OCI-LY1 (cell line): Measurements from ENCODE around the gene RBM24.

Experiments
- H2AFZ ChIP-seq: fragments of 200-600 bp; sonication (generic), shearing (Covaris generic); 2 replicates; pipeline ENCODE4 v1.6.0; 2014; ENCODE audit warnings: antibody characterized with exemption, mild to moderate bottlenecking, low read length
- H3F3A ChIP-seq: fragments of 200-600 bp; sonication (generic), shearing (Covaris generic); 2 replicates; pipeline ENCODE4 v1.6.0; 2014; ENCODE audit warnings: mild to moderate bottlenecking, antibody characterized with exemption, low read length, moderate library complexity; ENCODE audit not compliant: insufficient read depth
- H3K27ac ChIP-seq: fragments of 200-600 bp; sonication (generic); 2 replicates; pipeline ENCODE4 v1.5.1; 2014; ENCODE audit warnings: low read length, mixed run types, mild to moderate bottlenecking, low read depth; ENCODE audit not compliant: poor library complexity, severe bottlenecking
- H3K27me3 ChIP-seq: fragments of 200-600 bp; sonication (generic); 2 replicates; pipeline ENCODE4 v1.6.0; 2014; ENCODE audit warnings: antibody characterized with exemption, mild to moderate bottlenecking, low read length, moderate library complexity; ENCODE audit not compliant: insufficient read depth
- H3K36me3 ChIP-seq: fragments of 200-600 bp; sonication (generic); 2 replicates; pipeline ENCODE4 v1.6.1; 2014; ENCODE audit warnings: mild to moderate bottlenecking, antibody characterized with exemption, low read length, moderate library complexity, mixed read lengths; ENCODE audit not compliant: insufficient read depth
- H3K4me1 ChIP-seq: fragments of 200-600 bp; sonication (generic); 2 replicates; pipeline ENCODE4 v1.5.1; 2014; ENCODE audit warnings: mild to moderate bottlenecking, low read length, moderate library complexity; ENCODE audit not compliant: insufficient read depth, severe bottlenecking
- H3K4me2 ChIP-seq: fragments of 200-600 bp; sonication (generic), shearing (Covaris generic); 2 replicates; pipeline ENCODE4 v1.6.1; 2014; ENCODE audit warnings: low read length
- H3K4me3 ChIP-seq: fragments of 200-600 bp; sonication (generic); 2 replicates; pipeline ENCODE4 v1.5.1; 2014; ENCODE audit warnings: low read length, low read depth, mild to moderate bottlenecking, mixed read lengths; ENCODE audit not compliant: poor library complexity, severe bottlenecking
- H3K79me2 ChIP-seq: fragments of 200-600 bp; shearing (Covaris generic); 2 replicates; pipeline ENCODE4 v1.6.1; 2016; ENCODE audit warnings: mixed run types, low read length, mixed read lengths; ENCODE audit not compliant: insufficient read depth
- H3K9ac ChIP-seq: fragments of 200-600 bp; sonication (generic), shearing (Covaris generic); 2 replicates; pipeline ENCODE4 v1.6.1; 2014; ENCODE audit warnings: mild to moderate bottlenecking, low read length, mixed read lengths
- H3K9me2 ChIP-seq: fragments of 200-600 bp; sonication (generic), shearing (Covaris generic); 2 replicates; pipeline ENCODE4 v1.6.1; 2014; ENCODE audit warnings: low read depth, mild to moderate bottlenecking, low read length, mixed read lengths
- H3K9me3 ChIP-seq: fragments of 200-600 bp; shearing (Covaris generic); 2 replicates; pipeline ENCODE4 v1.6.1; 2014; ENCODE audit warnings: low read length, mixed read lengths
- H4K20me1 ChIP-seq: fragments of 200-600 bp; sonication (generic), shearing (Covaris generic); 2 replicates; pipeline ENCODE4 v1.6.0; 2016; ENCODE audit warnings: mild to moderate bottlenecking, low read length; ENCODE audit not compliant: insufficient read depth
- EZH2 ChIP-seq: fragments of 200-600 bp; sonication (generic), shearing (Covaris generic); IDR thresholded peaks from 2 replicates; pipeline ENCODE4 v1.8.0; 2017; ENCODE audit warnings: borderline replicate concordance, mixed run types, mild to moderate bottlenecking, antibody characterized with exemption, low read length, moderate library complexity, mixed read lengths
- TF ChIP-seq, protein P1 (sequence below): fragments of 200-600 bp; sonication (generic), shearing (Covaris generic); IDR thresholded peaks from 2 replicates; pipeline ENCODE4 v1.5.1; 2017; ENCODE audit warnings: mild to moderate bottlenecking, antibody characterized with exemption, low read length, moderate library complexity, mixed read lengths

The RBM24 gene

DNA sequence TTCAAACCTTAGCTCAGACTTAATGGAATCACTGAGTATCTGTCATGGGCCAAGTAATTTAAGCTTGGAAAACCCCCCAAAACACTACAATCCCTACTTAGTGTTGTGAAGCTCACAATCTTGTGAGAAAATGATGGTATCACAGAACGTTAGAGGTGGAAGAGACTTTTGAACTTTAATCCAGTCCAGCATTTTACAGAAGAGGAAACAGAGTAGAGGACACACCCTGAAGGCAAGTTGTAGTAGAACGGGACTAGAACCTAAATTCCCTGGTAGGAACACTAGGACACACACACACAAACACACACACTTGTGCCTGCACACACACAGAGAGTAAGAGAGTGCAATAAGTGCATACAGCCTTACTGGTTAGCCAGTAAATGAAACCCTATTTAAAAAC, 62.1 kb downstream of the RBM24 start:
- H4K20me1 ChIP-seq, result no peaks in the 10 kb centered on the region
- no peak overlapping the region for H3K4me3 ChIP-seq
- no peak overlapping the region for H3K27ac ChIP-seq
- no peak overlapping the region for H2AFZ ChIP-seq
- H3K27me3 ChIP-seq, result no peaks in the 10 kb centered on the region
- H3K9me3 ChIP-seq, result no peaks in the 10 kb centered on the region
- no peak for TF ChIP-seq EZH2
- TF ChIP-seq, protein P1, sequence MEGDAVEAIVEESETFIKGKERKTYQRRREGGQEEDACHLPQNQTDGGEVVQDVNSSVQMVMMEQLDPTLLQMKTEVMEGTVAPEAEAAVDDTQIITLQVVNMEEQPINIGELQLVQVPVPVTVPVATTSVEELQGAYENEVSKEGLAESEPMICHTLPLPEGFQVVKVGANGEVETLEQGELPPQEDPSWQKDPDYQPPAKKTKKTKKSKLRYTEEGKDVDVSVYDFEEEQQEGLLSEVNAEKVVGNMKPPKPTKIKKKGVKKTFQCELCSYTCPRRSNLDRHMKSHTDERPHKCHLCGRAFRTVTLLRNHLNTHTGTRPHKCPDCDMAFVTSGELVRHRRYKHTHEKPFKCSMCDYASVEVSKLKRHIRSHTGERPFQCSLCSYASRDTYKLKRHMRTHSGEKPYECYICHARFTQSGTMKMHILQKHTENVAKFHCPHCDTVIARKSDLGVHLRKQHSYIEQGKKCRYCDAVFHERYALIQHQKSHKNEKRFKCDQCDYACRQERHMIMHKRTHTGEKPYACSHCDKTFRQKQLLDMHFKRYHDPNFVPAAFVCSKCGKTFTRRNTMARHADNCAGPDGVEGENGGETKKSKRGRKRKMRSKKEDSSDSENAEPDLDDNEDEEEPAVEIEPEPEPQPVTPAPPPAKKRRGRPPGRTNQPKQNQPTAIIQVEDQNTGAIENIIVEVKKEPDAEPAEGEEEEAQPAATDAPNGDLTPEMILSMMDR, result no peak
- H3K4me1 ChIP-seq, result no peaks in the 10 kb centered on the region
- H3K4me2 ChIP-seq, result no peak overlapping the region
- H3F3A ChIP-seq, result no peaks in the 10 kb centered on the region
- no peaks in the 10 kb centered on the region for H3K79me2 ChIP-seq
- no peaks in the 10 kb centered on the region for H3K9me2 ChIP-seq
- H3K36me3 ChIP-seq, result no peaks in the 10 kb centered on the region
- no peak overlapping the region for H3K9ac ChIP-seq
